GM18873 (cell line): Measurements from ENCODE around the gene NOP9.
A peak's percentile ranks its signal among the peaks of the same experiment; 100 is the strongest.

Experiments
- ATAC-seq: cut with Tn5 transposase; IDR thresholded peaks from one replicate; pipeline ENCODE4 v1.9.1; 2021; ENCODE audit warnings: mild to moderate bottlenecking, moderate library complexity, moderate number of reproducible peaks; ENCODE audit not compliant: unreplicated experiment, low FRiP score

The NOP9 gene, protein sequence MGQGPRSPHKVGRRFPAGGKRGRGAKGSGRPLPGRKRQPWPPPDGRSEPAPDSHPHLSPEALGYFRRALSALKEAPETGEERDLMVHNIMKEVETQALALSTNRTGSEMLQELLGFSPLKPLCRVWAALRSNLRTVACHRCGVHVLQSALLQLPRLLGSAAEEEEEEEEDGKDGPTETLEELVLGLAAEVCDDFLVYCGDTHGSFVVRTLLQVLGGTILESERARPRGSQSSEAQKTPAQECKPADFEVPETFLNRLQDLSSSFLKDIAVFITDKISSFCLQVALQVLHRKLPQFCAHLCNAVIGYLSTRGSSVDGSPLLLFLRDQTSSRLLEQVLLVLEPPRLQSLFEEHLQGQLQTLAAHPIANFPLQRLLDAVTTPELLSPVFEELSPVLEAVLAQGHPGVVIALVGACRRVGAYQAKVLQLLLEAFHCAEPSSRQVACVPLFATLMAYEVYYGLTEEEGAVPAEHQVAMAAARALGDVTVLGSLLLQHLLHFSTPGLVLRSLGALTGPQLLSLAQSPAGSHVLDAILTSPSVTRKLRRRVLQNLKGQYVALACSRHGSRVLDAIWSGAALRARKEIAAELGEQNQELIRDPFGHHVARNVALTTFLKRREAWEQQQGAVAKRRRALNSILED

DNA sequence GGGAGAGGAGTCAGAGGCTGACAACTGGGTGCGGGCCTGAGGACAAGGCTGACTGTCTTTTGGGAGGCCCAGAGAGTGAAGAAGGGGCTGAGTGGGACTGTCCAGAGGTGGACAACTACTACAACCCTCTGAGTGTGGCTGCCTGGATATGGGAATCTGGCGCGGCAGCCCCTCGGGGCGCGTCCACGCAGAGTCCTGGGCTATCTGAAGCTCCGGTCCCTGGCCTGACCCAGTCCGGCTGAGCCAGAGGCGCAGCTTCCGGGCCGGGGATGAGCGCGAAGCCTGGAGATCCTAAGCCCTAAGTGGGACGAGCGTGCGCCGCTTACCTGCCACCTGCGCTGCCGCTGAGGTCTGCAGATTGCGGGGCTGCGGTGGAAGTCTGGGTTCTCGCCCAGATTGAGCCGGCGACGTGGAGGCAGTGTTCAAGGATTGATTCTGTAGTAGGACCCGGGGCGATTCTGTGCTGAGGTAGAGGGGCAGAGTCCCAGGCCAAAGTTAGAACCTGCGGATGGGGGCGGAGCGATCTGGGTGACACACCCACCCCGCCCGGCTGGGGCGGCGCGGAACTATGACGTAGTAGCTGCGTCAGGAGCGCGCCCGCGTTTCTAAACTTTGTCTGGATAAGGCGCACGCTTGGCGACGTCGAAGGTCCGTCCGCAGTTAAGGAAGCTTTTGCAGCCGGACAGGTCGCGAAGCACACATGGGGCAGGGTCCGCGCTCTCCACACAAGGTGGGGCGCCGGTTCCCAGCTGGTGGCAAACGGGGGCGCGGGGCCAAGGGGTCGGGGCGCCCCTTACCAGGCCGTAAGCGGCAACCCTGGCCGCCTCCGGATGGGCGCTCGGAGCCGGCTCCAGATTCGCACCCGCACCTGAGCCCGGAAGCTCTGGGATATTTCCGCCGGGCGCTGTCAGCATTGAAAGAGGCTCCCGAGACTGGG lies at the start of gene NOP9, which contains the start of gene DHRS1:
NOP9 (plus strand) TSS at position 596 of the 937 bp plus-strand sequence; CDS start at position 701, 105 bp downstream.
DHRS1 (minus strand) TSS at position 526 of the 937 bp plus-strand sequence. CDS start 674 bp downstream, outside the sequence.
- ATAC-seq: peak; percentile 63

GRCh38 chr14:24250354-24250753 lies 49.3 kb upstream of the NOP9 start:
- no peak for ATAC-seq

GRCh38 chr14:24251880-24252288 lies 47.8 kb upstream of the NOP9 start:
- no peak for ATAC-seq

GRCh38 chr14:24252289-24253124 lies 47.1 kb upstream of the NOP9 start:
- ATAC-seq: no peak

GRCh38 chr14:24253936-24254335 lies 45.7 kb upstream of the NOP9 start:
- ATAC-seq: no peak

DNA sequence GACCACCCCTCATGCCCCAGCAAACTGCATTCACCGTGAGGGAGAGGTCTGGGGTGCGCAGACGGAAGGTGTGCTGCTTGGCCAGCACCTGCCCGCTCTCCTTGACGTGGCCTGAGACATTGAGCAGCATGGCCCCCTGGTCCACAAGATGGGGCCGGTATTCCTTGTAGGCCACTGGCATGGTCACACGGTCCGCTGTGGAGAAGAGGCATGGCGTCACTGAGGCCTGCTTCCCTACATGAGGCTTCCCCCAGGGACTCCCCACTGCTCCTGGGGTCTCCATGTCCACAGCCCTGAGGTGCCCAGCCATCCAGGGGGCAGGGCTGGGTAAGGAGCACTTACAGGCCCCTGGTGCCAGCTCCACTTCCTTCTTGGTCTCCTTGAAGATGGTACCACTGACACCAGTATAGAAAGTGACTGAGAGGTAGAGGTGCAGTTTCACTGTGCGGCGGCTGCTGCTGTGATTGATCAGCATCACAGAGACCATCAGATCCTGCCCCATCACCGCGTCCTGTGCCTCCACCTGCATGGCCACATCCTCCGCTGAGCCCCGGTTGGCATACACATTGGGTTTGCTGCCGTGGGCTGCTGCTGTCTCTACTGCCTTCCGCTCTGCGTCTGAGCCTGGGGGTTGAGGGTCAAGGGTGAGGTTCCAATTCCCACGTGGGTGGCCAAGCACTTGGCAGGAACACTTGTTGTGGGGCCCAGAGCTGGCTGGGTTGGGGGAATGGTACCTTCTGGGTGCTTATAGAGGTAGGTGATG lies 44.8 kb upstream of the NOP9 start:
- ATAC-seq: no peak

DNA sequence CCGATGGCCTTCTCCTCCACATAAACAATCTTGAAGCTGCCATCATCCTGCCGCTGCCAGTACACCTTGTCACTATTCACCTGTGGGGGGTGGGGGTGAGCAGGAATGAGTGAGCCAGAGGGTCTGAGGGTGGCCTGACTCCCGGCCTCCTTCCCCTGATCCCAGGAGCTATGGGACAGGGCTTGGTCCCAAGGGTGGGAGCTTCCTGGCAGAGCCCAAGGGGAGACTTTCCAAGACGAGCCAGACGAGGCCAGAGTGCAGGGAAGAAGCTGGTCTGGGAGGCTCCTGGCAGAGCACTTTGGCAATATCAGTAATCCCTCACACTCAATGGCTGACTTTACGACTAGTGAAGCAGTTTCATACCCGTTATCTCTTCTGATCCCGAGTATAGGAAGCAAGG lies 44.2 kb upstream of the NOP9 start:
- ATAC-seq: no peak

- no peak for ATAC-seq
Observed at GRCh38 chr14:24255931-24256711, 43.5 kb upstream of the NOP9 start.

DNA sequence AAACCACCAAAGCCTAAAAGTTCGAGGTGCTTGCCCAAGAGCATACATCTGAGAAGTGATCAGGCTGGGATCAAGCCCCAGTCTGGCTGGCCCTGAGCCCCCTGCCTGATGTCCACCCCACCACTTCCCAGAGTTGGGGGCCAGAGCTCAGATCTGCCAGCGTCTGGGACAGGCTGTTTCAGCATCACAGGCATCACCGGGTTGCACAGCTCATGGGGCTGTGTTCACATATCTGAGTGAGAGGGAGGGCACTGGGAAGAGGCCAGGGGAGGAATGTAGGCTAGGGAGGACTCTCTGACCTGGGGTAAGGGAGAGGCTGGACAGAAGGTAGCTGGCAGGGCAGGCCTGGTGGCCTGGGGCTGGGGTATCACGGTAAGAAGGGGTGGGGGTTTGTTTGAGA lies 42.7 kb upstream of the NOP9 start:
- ATAC-seq: no peak

- no peak for ATAC-seq
Observed at GRCh38 chr14:24258119-24258518, 41.5 kb upstream of the NOP9 start.

DNA sequence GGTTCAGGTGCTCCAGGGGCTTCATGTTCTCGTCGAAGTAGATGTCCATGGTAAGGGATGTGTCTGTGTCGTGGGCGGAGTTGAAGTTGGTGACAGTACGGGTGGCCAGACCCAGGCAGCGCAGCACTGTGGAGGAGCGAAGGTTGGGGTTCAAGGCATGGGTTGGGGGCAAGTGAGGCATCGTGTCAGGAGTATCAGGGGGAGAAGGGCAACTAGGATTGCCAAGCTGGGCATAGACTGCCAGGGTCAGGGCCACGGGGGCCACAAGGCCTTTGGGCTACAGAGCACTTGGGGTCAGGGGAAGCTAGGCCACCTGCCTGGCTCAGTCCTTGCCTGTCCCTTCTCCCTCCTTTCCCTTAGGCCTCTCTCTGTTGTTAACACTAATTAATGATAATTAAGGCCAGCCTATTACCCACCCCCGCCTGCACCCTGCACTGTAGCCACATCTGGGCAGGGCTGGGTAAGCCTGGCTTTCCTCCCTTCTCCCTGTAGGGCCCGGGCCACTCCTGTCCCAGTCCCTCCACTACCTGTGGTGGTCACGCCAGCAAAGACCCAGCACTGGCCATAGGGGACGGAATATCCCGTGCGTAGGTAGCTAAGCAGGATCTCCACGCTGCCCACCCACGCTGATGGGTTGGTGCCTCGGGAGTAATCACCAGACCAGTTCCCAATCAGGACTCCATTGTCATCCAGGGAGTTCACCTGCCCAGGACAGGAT lies 40.9 kb upstream of the NOP9 start:
- no peak for ATAC-seq

GRCh38 chr14:24259282-24260025 lies 40.2 kb upstream of the NOP9 start:
- ATAC-seq: no peak

- ATAC-seq: no peak
Observed at GRCh38 chr14:24260026-24260779, 39.4 kb upstream of the NOP9 start.

GRCh38 chr14:24260780-24261157 lies 38.9 kb upstream of the NOP9 start:
- no peak for ATAC-seq

DNA sequence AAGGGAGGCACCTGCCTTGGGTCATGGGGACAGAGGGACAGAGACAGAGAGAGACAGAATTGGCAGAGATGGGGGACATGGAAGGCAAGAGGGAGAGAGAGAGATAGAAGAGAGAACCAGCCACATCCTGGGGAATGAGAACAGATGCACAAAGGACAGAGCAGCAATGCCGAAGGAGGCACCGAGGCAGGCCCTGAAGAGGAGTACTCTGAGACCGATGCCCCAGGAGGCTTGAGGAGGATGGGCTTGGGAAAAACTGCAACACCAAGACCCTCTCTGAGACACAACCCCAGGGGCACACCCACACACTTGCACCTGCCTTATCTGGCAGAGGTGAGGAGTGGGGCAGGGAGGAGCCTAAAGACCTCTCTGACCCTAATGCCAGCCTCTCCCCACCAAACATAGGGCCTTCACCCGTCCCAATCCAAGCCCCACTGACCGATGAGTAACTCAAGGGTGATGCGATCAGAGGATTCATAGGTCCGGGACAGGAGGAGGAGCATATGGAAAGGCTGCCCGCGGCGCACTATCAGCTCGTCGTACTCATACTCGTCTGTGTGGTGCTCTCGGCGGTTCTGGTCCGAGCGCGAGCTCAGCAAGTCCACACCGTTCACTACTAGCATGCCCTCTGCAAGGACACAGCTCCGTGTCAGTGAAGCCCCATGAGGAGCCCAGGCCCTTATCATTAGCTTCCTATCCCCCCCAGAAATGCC lies 38.2 kb upstream of the NOP9 start:
- no peak for ATAC-seq

DNA sequence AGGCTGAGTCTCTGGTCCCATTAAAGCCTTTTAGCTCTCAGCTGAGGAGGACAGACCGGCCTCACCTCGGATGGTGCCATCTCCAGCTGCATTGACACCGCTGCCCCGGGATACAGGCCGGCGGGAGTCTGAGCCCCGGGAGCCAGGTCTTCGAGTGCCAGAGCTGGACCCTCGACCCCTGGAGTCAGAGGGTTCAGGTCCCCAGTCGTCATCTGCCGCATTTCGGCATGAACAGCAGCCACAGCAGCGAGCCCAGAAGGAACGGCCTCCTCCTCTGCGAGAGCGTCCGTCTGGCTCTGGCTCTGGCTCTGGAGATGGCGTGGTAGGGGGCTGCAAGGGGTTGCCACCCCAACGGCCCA lies 37.7 kb upstream of the NOP9 start:
- ATAC-seq: no peak
